ENCODE data around the gene TNRC6C. TPM values are rescaled to one million over a fixed set of nuclear protein-coding genes. Genes with fewer than 3 reads are reported as not detected.

Gene TNRC6C
- total and polyA plus RNA-seq, 4 donors: 1.3 to 7.7 (median 2.9) TPM

DNA sequence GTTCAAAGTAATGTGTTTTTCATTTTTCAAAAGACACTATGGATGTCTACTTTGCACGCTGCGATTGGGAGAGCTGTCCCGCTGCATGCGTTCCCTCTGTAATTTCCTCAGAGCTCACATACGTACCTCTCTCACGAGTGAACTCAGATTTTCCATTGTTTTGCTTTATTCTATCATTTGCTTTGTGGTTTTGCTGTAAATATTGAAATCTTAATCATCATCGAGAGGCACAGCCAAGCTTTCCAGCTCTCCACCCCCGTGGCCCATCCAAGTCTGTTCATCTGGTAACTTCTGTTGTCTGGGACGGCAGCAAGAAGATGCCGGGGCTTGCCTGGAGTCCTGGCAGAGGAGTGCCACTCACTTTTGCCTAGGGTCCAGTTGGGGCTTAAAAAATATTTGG lies 149.0 kb downstream of the TNRC6C start:
- no peaks in the 10 kb centered on the region for H3K9me3 ChIP-seq (ENCODE audit: control insufficient read depth in 4 of 4, low read length in 3 of 4)
- peaks cover 0 to 3% (median 0%) of the 10 kb centered on the region in 4 donors for H3K4me1 ChIP-seq (ENCODE audit: control insufficient read depth in 4 of 4, insufficient read depth in 4 of 4, low read length in 3 of 4)
- H3K9ac ChIP-seq (ENCODE audit: low read depth in 1 of 2, low read length in 2 of 2): no peak overlapping the region
- no peaks in the 10 kb centered on the region for H3K27me3 ChIP-seq (ENCODE audit: control insufficient read depth in 4 of 4, insufficient read depth in 4 of 4, low read length in 3 of 4)
- WGBS: 90% methylated on average over 10 of the region's 10 CpGs
- no peak for TF ChIP-seq SP1 (IDR thresholded peaks at IDR 0.05)
- TF ChIP-seq, protein P1, sequence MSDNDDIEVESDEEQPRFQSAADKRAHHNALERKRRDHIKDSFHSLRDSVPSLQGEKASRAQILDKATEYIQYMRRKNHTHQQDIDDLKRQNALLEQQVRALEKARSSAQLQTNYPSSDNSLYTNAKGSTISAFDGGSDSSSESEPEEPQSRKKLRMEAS (IDR thresholded peaks at IDR 0.05): no peak
- no peak for TF ChIP-seq NR2F2 (IDR thresholded peaks at IDR 0.05)
- TF ChIP-seq RXRA (IDR thresholded peaks at IDR 0.05): no peak
- no peak for TF ChIP-seq RAD21 (IDR thresholded peaks at IDR 0.05)
- no peak for TF ChIP-seq YY1 (IDR thresholded peaks at IDR 0.05)
- no peak for TF ChIP-seq HNF4G (IDR thresholded peaks at IDR 0.05)
- no peak for TF ChIP-seq HNF4A (conservative IDR thresholded peaks at IDR 0.05)
- no peak for TF ChIP-seq FOXA2 (IDR thresholded peaks at IDR 0.05)
- TF ChIP-seq GABPA (IDR thresholded peaks at IDR 0.05 in 1 of 2, conservative IDR thresholded peaks at IDR 0.05 in 1 of 2): no peak
- TF ChIP-seq ZBTB33 (IDR thresholded peaks at IDR 0.05): no peak
- TF ChIP-seq EGR1 (IDR thresholded peaks at IDR 0.05; ENCODE audit: low read depth in 2 of 2): no peak
- TF ChIP-seq TAF1 (conservative IDR thresholded peaks at IDR 0.05): no peak
- TF ChIP-seq CTCF (IDR thresholded peaks at IDR 0.05; ENCODE audit: low read depth, low read length, missing input control): no peak
- TF ChIP-seq, protein P2, sequence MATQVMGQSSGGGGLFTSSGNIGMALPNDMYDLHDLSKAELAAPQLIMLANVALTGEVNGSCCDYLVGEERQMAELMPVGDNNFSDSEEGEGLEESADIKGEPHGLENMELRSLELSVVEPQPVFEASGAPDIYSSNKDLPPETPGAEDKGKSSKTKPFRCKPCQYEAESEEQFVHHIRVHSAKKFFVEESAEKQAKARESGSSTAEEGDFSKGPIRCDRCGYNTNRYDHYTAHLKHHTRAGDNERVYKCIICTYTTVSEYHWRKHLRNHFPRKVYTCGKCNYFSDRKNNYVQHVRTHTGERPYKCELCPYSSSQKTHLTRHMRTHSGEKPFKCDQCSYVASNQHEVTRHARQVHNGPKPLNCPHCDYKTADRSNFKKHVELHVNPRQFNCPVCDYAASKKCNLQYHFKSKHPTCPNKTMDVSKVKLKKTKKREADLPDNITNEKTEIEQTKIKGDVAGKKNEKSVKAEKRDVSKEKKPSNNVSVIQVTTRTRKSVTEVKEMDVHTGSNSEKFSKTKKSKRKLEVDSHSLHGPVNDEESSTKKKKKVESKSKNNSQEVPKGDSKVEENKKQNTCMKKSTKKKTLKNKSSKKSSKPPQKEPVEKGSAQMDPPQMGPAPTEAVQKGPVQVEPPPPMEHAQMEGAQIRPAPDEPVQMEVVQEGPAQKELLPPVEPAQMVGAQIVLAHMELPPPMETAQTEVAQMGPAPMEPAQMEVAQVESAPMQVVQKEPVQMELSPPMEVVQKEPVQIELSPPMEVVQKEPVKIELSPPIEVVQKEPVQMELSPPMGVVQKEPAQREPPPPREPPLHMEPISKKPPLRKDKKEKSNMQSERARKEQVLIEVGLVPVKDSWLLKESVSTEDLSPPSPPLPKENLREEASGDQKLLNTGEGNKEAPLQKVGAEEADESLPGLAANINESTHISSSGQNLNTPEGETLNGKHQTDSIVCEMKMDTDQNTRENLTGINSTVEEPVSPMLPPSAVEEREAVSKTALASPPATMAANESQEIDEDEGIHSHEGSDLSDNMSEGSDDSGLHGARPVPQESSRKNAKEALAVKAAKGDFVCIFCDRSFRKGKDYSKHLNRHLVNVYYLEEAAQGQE (IDR thresholded peaks at IDR 0.05): no peak
- TF ChIP-seq JUND (IDR thresholded peaks at IDR 0.05): no peak
- no peak overlapping the region for H3K27ac ChIP-seq (ENCODE audit: low read depth in 1 of 2, low read length in 2 of 2)
- H3K36me3 ChIP-seq (ENCODE audit: control insufficient read depth in 4 of 4, insufficient read depth in 3 of 4, low read depth in 1 of 4, low read length in 3 of 4): peaks cover 3 to 30% (median 13%) of the 10 kb centered on the region in 4 donors
- DNase-seq (ENCODE audit: low spot score): no peak
- no peak overlapping the region for H3K4me3 ChIP-seq (ENCODE audit: low read depth in 1 of 3, low read length in 3 of 3)
